GM13977 (cell line): Measurements from ENCODE around the gene ZNF474.

ENCODE experiments used
- DNase-seq: peaks from one replicate; pipeline ENCODE4 v3.0.0; 2012; ENCODE audit warnings: low spot score
- CTCF ChIP-seq: IDR thresholded peaks from 2 replicates; pipeline ENCODE4 v1.5.1; 2012; ENCODE audit warnings: mild to moderate bottlenecking, control low read depth; ENCODE audit not compliant: insufficient read depth; ENCODE audit errors: extremely low read depth, missing control alignments
- in situ Hi-C: fragments of 300-500 bp; cut with MboI; formaldehyde crosslinking; loops from one replicate; pipeline ENCODE4 v1.12.0; 2022; ENCODE audit warnings: low sequenced_read_pairs, low pct_unique_long_range_greater_than_20kb, mixed read lengths, inconsistent platforms; ENCODE audit not compliant: unreplicated experiment

The ZNF474 gene

GRCh38 chr5:122175091-122175490, 45.7 kb downstream of the ZNF474 start:
- no peak for TF ChIP-seq CTCF
- in situ Hi-C loops, result no loop called here
- no peak for DNase-seq

GRCh38 chr5:122175852-122176251, 46.5 kb downstream of the ZNF474 start:
- no peak for TF ChIP-seq CTCF
- in situ Hi-C loops, result no loop called here
- no peak for DNase-seq

GRCh38 chr5:122177161-122177560, 47.8 kb downstream of the ZNF474 start:
- no peak for DNase-seq
- in situ Hi-C loops, result no loop called here
- no peak for TF ChIP-seq CTCF

GRCh38 chr5:122179701-122180100, 50.4 kb downstream of the ZNF474 start:
- no peak for DNase-seq
- TF ChIP-seq CTCF, result no peak

GRCh38 chr5:122180146-122180712, 50.9 kb downstream of the ZNF474 start:
- in situ Hi-C loops, result no loop called here
- no peak for DNase-seq
- TF ChIP-seq CTCF, result no peak

More at GRCh38 chr5:122179701-122180100, 50.4 kb downstream of the ZNF474 start:
- in situ Hi-C loops, result no loop called here

- in situ Hi-C loops, result no loop called here
- DNase-seq, result no peak
- TF ChIP-seq CTCF, result no peak
These were observed 51.7 kb downstream of the ZNF474 start for GRCh38 chr5:122180863-122181548.

GRCh38 chr5:122181863-122182262, 52.5 kb downstream of the ZNF474 start:
- no peak for TF ChIP-seq CTCF
- DNase-seq, result no peak
- in situ Hi-C loops, result no loop called here
